B cell (primary cell): ENCODE data around the gene LONP1. TPM values are rescaled to one million over a fixed set of nuclear protein-coding genes. Genes with fewer than 3 reads are reported as not detected.

Experiments
- ATAC-seq: fragments of 200-7000 bp; cut with Tn5 transposase; one replicate; pipeline ENCODE4 v1.10.0; 2021; ENCODE audit warnings: low read depth, mild to moderate bottlenecking, moderate number of reproducible peaks, moderate library complexity
- CTCF ChIA-PET: fragments of 350-600 bp; sonication (Branson Sonifier 250); formaldehyde crosslinking; loops from one replicate; lab custom pipeline; 2021; ENCODE audit warnings: antibody characterized with exemption, inconsistent platforms; lab: Charles Lee
- POLR2A ChIA-PET: fragments of 350-600 bp; sonication (Branson Sonifier 250); formaldehyde crosslinking; loops from one replicate; lab custom pipeline; 2021; ENCODE audit warnings: antibody characterized with exemption; lab: Charles Lee
- DNase-seq: peaks from one replicate; pipeline ENCODE4 v3.0.0; 2013
- H2AFZ ChIP-seq: 2 replicates; pipeline ENCODE4 v1.6.1; 2012; ENCODE audit warnings: mild to moderate bottlenecking, low read depth, low read length; ENCODE audit not compliant: insufficient read depth, poor library complexity, severe bottlenecking
- H3K27ac ChIP-seq, 2 donors: 1 replicate in 1 of 2; 2 replicates in 1 of 2; pipeline ENCODE4 v1.5.1; 2012 to 2013; ENCODE audit warnings: low read length in 2 of 2, mild to moderate bottlenecking in 2 of 2, moderate library complexity in 1 of 2
- H3K27me3 ChIP-seq, 4 experiments: fragments of 200-600 bp in 1 of 4; sonication (generic) in 1 of 4; replicated peaks in 1 of 4; 1 replicate in 2 of 4; 2 replicates in 2 of 4; pipeline versions ENCODE4 v1.6.1 to v1.7.0; 2013 to 2016; ENCODE audit warnings: low read length in 3 of 4, mild to moderate bottlenecking in 2 of 4, mixed read lengths in 1 of 4, moderate library complexity in 1 of 4; ENCODE audit not compliant: insufficient read depth in 4 of 4, control insufficient read depth in 3 of 4; ENCODE audit errors: control extremely low read depth in 1 of 4
- H3K36me3 ChIP-seq, 2 experiments: replicated peaks in 1 of 2; 1 replicate in 1 of 2; 2 replicates in 1 of 2; pipeline versions ENCODE4 v1.6.1 to v1.7.1; 2013; ENCODE audit warnings: low read length in 1 of 2; ENCODE audit not compliant: insufficient read depth in 2 of 2, control insufficient read depth in 1 of 2; ENCODE audit errors: control extremely low read depth in 1 of 2, extremely low read depth in 1 of 2
- H3K4me1 ChIP-seq, 2 donors: fragments of 200-600 bp in 1 of 2; sonication (generic) in 1 of 2; 1 replicate in 1 of 2; 2 replicates in 1 of 2; pipeline versions ENCODE4 v1.5.1 to v1.6.1; 2013 to 2017; ENCODE audit warnings: low read length in 2 of 2; ENCODE audit not compliant: control insufficient read depth in 2 of 2, insufficient read depth in 2 of 2
- H3K4me2 ChIP-seq: replicated peaks from 2 replicates; pipeline ENCODE3; 2012; ENCODE audit warnings: mild to moderate bottlenecking, low read depth, low read length; ENCODE audit not compliant: poor library complexity, severe bottlenecking
- H3K4me3 ChIP-seq, 5 experiments: fragments of 200-600 bp in 1 of 5; sonication (generic) in 1 of 5; 1 replicate in 3 of 5; 2 replicates in 2 of 5; pipeline versions ENCODE4 v1.5.1 to v1.7.0; 2011 to 2016; ENCODE audit warnings: low read length in 4 of 5, mild to moderate bottlenecking in 4 of 5, low read depth in 2 of 5, control low read depth in 1 of 5, moderate library complexity in 1 of 5; ENCODE audit not compliant: insufficient read depth in 1 of 5; ENCODE audit errors: control extremely low read depth in 1 of 5, extremely low read depth in 1 of 5
- H3K79me2 ChIP-seq: fragments of 200-600 bp; sonication (generic); one replicate; pipeline ENCODE4 v1.6.0; 2016; ENCODE audit warnings: low read length; ENCODE audit not compliant: control insufficient read depth, insufficient read depth
- H3K9ac ChIP-seq: fragments of 200-600 bp; sonication (generic); 2 replicates; pipeline ENCODE4 v1.6.1; 2017; ENCODE audit warnings: mild to moderate bottlenecking, low read length, moderate library complexity
- H3K9me3 ChIP-seq, 3 donors: one replicate each; pipeline versions ENCODE4 v1.6.1 to v1.7.1; 2013; ENCODE audit warnings: low read length in 2 of 3; ENCODE audit not compliant: control insufficient read depth in 2 of 3, insufficient read depth in 1 of 3; ENCODE audit errors: control extremely low read depth in 1 of 3
- H4K20me1 ChIP-seq: 2 replicates; pipeline ENCODE4 v1.6.0; 2012; ENCODE audit warnings: mild to moderate bottlenecking, low read length; ENCODE audit not compliant: insufficient read depth, control insufficient read depth, poor library complexity, severe bottlenecking
- H3K27ac Mint-ChIP-seq: one replicate; pipeline ENCODE4 v1.8.0; 2021; ENCODE audit warnings: mixed read lengths
- H3K27me3 Mint-ChIP-seq: one replicate; pipeline ENCODE4 v1.8.0; 2021; ENCODE audit warnings: mixed read lengths
- H3K4me1 Mint-ChIP-seq: one replicate; pipeline ENCODE4 v1.8.0; 2021; ENCODE audit warnings: mixed read lengths
- H3K4me3 Mint-ChIP-seq: one replicate; pipeline ENCODE4 v1.8.0; 2021; ENCODE audit warnings: mixed read lengths
- H3K9me3 Mint-ChIP-seq: one replicate; pipeline ENCODE4 v1.8.0; 2022; ENCODE audit warnings: mixed read lengths; ENCODE audit not compliant: insufficient read depth
- CTCF ChIP-seq: fragments of 200-600 bp; IDR thresholded peaks from one replicate; pipeline ENCODE4 v1.8.0; 2022; ENCODE audit warnings: antibody characterized with exemption, mild to moderate bottlenecking
- EZH2 ChIP-seq: IDR thresholded peaks from 2 replicates; pipeline ENCODE4 v1.6.1; 2012; ENCODE audit warnings: borderline replicate concordance, low read depth, mild to moderate bottlenecking, moderate library complexity, low read length; ENCODE audit not compliant: insufficient read depth, poor library complexity, severe bottlenecking
- WGBS: methylation state at CpG from one replicate; pipeline ENCODE4 v1.1.5; 2013; ENCODE audit warnings: missing lambda C conversion rate; ENCODE audit not compliant: insufficient coverage; 5-methylcytosine and 5-hydroxymethylcytosine counted together
- intact Hi-C: fragments of 100-400 bp; cut with micrococcal nuclease; formaldehyde crosslinking; loops from one replicate; pipeline ENCODE4 v1.10.0; 2022
- polyA plus RNA-seq: library from polyadenylated mRNA; depleted of rRNA; stranded (reverse); fragments of >200 nt; gene quantifications from 2 replicates; pipeline ENCODE4 v1.2.3, GENCODE V29; 2012
- total RNA-seq, 2 donors: library from RNA; stranded (reverse); fragments of 120-200 nt in 1 of 2; gene quantifications; 1 replicate in 1 of 2; 2 replicates in 1 of 2; pipeline versions ENCODE4 v1.2.3 to v1.2.4, GENCODE V29; 2013 to 2022

LONP1 gene
- total and polyA plus RNA-seq, 2 donors (not counting 1 experiment from before 2014, with no cell fraction given): 60.1 to 67.2 TPM

GRCh38 chr19:5673752-5674151 lies 46.2 kb downstream of the LONP1 start:
- POLR2A ChIA-PET: no interaction called here
- Histone ChIP-seq H3K9ac (no peak overlapping the region), H3K4me2 (no peak overlapping the region), H3K4me3 (no peak overlapping the region), H3K36me3 (peaks cover 0 to 10% of the 10 kb centered on the region in 2 experiments), H3K27ac (no peak overlapping the region), H4K20me1 (no peaks in the 10 kb centered on the region), H3K4me1 (no peaks in the 10 kb centered on the region), H3K9me3 (no peaks in the 10 kb centered on the region), H3K27me3 (no peaks in the 10 kb centered on the region), H3K79me2 (no peaks in the 10 kb centered on the region), H2AFZ (no peak overlapping the region)
- Mint-ChIP-seq H3K27ac (no peak overlapping the region), H3K9me3 (no peaks in the 10 kb centered on the region), H3K4me1 (no peaks in the 10 kb centered on the region), H3K4me3 (no peak overlapping the region), H3K27me3 (no peaks in the 10 kb centered on the region)
- 100% methylated on average over 1 of the region's 1 CpG for WGBS
- TF ChIP-seq EZH2: no peak
- TF ChIP-seq CTCF: no peak
- intact Hi-C loops: no loop called here
- DNase-seq (no peak), ATAC-seq (no peak)
- CTCF ChIA-PET: no interaction called here

- Histone ChIP-seq H3K4me3 (no peak overlapping the region), H3K4me2 (no peak overlapping the region), H3K79me2 (no peaks in the 10 kb centered on the region), H3K36me3 (peaks cover 0 to 14% of the 10 kb centered on the region in 2 experiments), H3K9me3 (peaks cover 0 to 1% (median 0%) of the 10 kb centered on the region in 3 donors), H2AFZ (no peak overlapping the region), H3K9ac (no peak overlapping the region), H4K20me1 (no peaks in the 10 kb centered on the region), H3K27ac (no peak overlapping the region), H3K27me3 (no peaks in the 10 kb centered on the region), H3K4me1 (no peaks in the 10 kb centered on the region)
- no peak overlapping the region for H3K27ac Mint-ChIP-seq
- H3K4me1 Mint-ChIP-seq: no peaks in the 10 kb centered on the region
- CTCF ChIA-PET: no interaction called here
- intact Hi-C loops: no loop called here
- no peaks in the 10 kb centered on the region for H3K9me3 Mint-ChIP-seq
- H3K4me3 Mint-ChIP-seq: no peak overlapping the region
- POLR2A ChIA-PET: no interaction called here
- no peaks in the 10 kb centered on the region for H3K27me3 Mint-ChIP-seq
- DNase-seq: no peak
- no peak for TF ChIP-seq EZH2
- TF ChIP-seq CTCF: no peak
- ATAC-seq: no peak
- WGBS: 95% methylated on average over 8 of the region's 13 CpGs
These were observed 47.1 kb downstream of the LONP1 start for GRCh38 chr19:5672708-5673459.
